K562 treated with DMSO at 1 percent for 12 hours (cell line): ENCODE data around the gene SF3B2. TPM values are rescaled to one million over a fixed set of nuclear protein-coding genes. Genes with fewer than 3 reads are reported as not detected.

ENCODE experiments used
- total RNA-seq: library from RNA; unstranded; fragments of 300-600 nt; gene quantifications from 2 replicates; pipeline ENCODE4 v1.2.3, GENCODE V29; 2022; ENCODE audit not compliant: insufficient read depth

The SF3B2 gene, protein sequence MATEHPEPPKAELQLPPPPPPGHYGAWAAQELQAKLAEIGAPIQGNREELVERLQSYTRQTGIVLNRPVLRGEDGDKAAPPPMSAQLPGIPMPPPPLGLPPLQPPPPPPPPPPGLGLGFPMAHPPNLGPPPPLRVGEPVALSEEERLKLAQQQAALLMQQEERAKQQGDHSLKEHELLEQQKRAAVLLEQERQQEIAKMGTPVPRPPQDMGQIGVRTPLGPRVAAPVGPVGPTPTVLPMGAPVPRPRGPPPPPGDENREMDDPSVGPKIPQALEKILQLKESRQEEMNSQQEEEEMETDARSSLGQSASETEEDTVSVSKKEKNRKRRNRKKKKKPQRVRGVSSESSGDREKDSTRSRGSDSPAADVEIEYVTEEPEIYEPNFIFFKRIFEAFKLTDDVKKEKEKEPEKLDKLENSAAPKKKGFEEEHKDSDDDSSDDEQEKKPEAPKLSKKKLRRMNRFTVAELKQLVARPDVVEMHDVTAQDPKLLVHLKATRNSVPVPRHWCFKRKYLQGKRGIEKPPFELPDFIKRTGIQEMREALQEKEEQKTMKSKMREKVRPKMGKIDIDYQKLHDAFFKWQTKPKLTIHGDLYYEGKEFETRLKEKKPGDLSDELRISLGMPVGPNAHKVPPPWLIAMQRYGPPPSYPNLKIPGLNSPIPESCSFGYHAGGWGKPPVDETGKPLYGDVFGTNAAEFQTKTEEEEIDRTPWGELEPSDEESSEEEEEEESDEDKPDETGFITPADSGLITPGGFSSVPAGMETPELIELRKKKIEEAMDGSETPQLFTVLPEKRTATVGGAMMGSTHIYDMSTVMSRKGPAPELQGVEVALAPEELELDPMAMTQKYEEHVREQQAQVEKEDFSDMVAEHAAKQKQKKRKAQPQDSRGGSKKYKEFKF
- 184 and 273 TPM in 2 replicates for total RNA-seq

DNA sequence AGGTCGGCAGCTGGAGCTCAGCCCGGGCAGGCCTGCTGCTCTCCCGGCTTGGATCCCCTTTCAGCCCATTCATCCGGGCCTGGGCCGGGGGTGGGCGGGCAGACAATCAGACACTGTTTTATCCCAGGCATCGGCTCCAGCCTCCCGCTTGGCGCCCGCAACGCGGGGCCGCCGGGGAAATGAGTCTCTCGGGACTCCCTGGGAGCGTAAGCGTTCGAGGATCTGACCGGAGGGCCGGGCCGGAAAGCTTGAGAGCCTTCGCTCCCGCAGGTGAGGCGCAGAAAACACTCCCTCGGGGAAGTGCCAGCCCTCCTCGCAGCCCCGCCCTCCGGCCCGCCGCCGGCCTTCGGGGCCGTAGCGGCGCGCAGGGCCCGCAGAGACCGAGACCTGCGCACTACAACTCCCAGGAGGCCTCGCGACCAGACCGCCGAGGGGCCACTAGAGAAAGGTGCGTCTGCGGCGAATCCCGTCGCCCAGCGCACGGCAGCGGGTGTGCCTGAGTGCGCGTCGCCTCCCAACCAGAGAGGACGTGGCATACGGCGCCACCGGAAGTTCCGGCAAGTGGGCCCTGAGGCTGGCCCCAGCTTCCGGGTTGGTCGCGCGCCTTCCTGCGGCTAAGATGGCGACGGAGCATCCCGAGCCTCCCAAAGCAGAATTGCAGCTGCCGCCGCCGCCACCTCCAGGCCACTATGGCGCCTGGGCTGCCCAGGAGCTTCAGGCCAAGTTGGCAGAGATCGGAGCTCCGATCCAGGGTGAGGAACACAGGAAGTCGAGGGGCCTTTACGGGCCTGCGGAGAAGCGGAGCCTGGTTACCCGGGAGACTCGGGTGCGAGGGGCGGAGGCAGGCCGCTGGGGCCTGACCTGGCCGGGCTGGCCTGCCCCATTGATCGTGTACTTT, at the start of gene SF3B2:
TSS of gene SF3B2 (plus strand) at position 599 of the 898 bp plus-strand sequence. CDS start at position 620, 21 bp downstream.

DNA sequence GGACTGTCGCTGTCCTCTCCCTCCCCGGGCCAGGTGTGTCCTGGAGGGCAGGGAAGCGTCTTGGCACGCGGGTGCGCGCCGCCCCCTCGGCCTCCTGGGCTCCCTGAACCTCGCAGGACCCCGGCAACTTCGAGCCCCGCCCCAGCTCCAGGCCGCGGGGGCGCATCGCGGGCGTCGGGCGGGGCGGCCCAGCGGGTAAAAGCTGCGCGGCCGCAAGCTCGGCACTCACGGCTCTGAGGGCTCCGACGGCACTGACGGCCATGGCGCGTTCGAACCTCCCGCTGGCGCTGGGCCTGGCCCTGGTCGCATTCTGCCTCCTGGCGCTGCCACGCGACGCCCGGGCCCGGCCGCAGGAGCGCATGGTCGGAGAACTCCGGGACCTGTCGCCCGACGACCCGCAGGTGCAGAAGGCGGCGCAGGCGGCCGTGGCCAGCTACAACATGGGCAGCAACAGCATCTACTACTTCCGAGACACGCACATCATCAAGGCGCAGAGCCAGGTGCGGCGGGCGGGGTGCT, 40.3 kb upstream of the SF3B2 start, which contains the start of gene CST6:
TSS of gene CST6 (plus strand) at position 224 of the 519 bp plus-strand sequence. CDS start at position 261, 37 bp downstream.

DNA sequence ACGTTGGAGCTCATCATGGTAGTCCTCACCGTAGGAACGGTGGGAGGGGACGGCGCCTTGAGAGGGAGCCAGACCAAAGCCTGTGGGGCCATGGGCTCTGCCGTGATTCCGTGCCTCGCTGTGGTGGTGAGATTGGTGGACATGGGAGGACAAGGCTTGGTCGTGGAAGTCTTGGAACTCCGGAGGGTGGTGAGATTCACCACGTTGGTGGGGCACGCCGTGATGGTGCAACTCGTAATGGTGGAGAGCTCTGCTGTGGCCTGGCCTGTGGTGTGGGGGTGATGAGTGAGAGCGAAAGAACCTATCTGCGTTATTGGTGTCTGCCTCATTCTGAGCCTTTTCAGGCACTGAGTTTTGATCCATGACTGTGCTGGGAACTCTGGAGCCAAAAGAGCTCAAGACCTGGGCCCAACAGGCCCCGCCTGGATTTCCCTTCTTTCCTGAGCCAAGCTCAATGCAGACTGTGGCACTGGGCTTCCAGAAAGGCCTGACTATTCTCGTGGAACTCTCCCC, 26.1 kb upstream of the SF3B2 start, which contains the start of gene CATSPER1:
TSS of gene CATSPER1 (minus strand) at position 463 of the 513 bp plus-strand sequence. CDS start at position 363, 100 bp downstream.

DNA sequence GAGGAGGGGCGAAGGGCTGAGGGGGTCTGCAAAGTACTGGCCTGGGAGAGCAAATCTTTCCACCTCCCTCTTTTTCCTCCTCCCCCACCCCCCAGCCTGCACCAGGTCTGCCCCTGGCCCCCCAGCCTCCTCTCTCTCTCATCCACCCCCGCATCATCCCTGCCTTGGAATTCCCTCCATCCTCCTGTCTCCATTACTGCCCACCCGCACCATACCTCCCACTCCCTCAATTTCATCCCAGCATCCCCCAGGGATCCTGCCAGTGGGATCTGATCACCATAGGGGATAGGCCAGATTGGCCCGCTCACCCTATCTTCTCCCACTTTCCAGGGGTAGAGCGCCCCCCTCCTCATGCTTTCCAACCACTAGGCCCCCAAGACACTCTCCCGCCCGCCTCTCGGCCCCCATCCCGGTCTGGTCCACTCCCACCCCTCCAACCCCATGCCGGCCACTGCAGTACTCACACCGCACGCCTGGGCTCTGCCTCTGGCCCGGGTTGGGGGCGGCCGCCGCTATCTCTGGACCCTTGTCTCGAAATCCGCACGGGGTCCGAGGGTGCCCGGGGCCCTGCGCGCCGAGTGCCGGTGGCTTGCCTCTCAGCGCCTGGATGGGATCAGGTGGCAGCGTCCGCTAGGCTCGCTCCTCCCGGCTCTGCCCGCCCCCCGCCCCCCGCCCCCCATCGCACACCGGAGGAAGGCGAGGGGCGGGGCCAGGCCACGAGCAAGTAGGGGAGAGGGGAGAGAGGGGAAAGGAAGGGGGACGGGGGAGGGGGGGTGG, 3.4 kb upstream of the SF3B2 start, which contains the start of gene GAL3ST3:
TSS of gene GAL3ST3 (minus strand) at position 615 of the 777 bp plus-strand sequence. CDS start 3,746 bp downstream, outside the sequence.

DNA sequence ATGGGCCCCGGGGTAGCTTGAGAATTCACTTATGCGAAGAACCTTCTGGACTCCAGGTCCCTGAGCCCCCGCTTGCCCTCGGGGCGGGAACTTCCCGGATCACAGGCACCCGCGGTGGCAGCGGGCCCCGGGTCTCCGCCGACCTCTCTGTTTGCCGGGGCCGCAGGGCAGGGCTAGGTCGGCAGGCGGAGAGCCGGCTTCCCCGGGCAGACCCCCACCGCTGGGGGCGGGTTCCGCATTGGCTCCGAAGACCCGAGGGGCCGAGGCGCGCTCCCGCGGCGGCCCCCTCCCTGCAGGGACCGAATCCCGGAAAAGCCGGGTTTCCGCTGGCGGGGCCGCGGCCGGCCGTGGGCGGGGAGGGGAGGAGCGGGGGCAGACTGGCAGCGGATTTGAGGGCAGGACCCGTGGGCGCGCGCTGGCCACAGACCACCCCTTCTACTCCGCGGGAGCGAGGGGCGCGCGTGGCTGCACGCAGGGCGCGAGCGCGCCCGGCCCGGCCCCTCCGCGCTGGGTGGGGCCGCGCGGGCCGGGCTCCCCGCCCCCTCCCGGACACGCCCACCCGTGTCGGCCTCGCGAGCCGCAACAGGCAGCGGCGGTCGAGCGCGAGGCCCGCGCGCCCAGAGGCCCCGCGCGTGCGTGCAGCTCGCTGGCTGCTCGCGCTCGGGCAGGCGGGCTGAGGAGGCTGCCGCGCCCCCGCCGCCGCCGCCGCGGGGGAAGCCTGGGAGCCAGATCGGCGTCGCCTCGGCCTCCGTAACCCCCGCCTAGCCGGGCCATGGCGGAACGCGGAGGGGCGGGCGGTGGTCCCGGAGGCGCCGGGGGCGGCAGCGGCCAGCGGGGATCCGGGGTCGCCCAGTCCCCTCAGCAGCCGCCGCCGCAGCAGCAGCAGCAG, 17.8 kb downstream of the SF3B2 start, which contains the start of gene PACS1:
TSS of gene PACS1 (plus strand) at position 558 of the 889 bp plus-strand sequence. CDS start at position 773, 215 bp downstream.

Other genes starting within 250 kb of the SF3B2 start
- gene SNX32, start 218.4 kb upstream of the SF3B2 start, total RNA-seq: not detected in 2 replicates
- 719 and 743 TPM in 2 replicates for gene CFL1, start 194.2 kb upstream of the SF3B2 start, total RNA-seq
- 62.2 and 65.7 TPM in 2 replicates for gene MUS81, start 191.9 kb upstream of the SF3B2 start, total RNA-seq
- gene EFEMP2, start 179.6 kb upstream of the SF3B2 start, total RNA-seq: 1.3 TPM in 1 of 2 replicates, not detected in the other
- 0.74 TPM in 1 of 2 replicates, not detected in the other for gene CTSW, start 172.5 kb upstream of the SF3B2 start, total RNA-seq
- gene FIBP, start 163.9 kb upstream of the SF3B2 start, total RNA-seq: 69.0 and 70.0 TPM in 2 replicates
- gene CCDC85B, start 161.7 kb upstream of the SF3B2 start, total RNA-seq: 33.9 and 65.5 TPM in 2 replicates
- 5.8 and 9.3 TPM in 2 replicates for gene FOSL1, start 152.0 kb upstream of the SF3B2 start, total RNA-seq
- gene C11orf68, start 133.3 kb upstream of the SF3B2 start, total RNA-seq: 44.6 and 55.1 TPM in 2 replicates
- gene DRAP1, start 132.9 kb upstream of the SF3B2 start, total RNA-seq: 134 and 154 TPM in 2 replicates
- gene TSGA10IP, start 106.9 kb upstream of the SF3B2 start, total RNA-seq: not detected in 2 replicates
- gene SART1, start 90.6 kb upstream of the SF3B2 start, total RNA-seq: 31.9 and 78.2 TPM in 2 replicates
- 17.4 and 44.8 TPM in 2 replicates for gene EIF1AD, start 50.2 kb upstream of the SF3B2 start, total RNA-seq
- gene BANF1, start 49.9 kb upstream of the SF3B2 start, total RNA-seq: 177 and 202 TPM in 2 replicates
- not detected in 2 replicates for gene CST6, start 40.4 kb upstream of the SF3B2 start, total RNA-seq
- gene CATSPER1, start 25.9 kb upstream of the SF3B2 start, total RNA-seq: 2.1 TPM in 1 of 2 replicates, not detected in the other
- gene GAL3ST3, start 3.2 kb upstream of the SF3B2 start, total RNA-seq: not detected in 2 replicates
- gene PACS1, start 17.9 kb downstream of the SF3B2 start, total RNA-seq: 13.4 and 34.4 TPM in 2 replicates
- gene KLC2, start 205.3 kb downstream of the SF3B2 start, total RNA-seq: 27.7 and 41.5 TPM in 2 replicates
- 147 and 150 TPM in 2 replicates for gene RAB1B, start 216.3 kb downstream of the SF3B2 start, total RNA-seq
- not detected in 2 replicates for gene CNIH2, start 225.8 kb downstream of the SF3B2 start, total RNA-seq
- gene YIF1A, start 236.8 kb downstream of the SF3B2 start, total RNA-seq: 106 and 126 TPM in 2 replicates
- not detected in 2 replicates for gene TMEM151A, start 239.5 kb downstream of the SF3B2 start, total RNA-seq